ENCODE data around the gene KCNMB4. TPM values are rescaled to one million over a fixed set of nuclear protein-coding genes. Genes with fewer than 3 reads are reported as not detected.

The KCNMB4 gene
- total and polyA plus RNA-seq, 2 of the 4 experiments (the other 2 are of a cell fraction): 0.90 to 1.1 TPM

DNA sequence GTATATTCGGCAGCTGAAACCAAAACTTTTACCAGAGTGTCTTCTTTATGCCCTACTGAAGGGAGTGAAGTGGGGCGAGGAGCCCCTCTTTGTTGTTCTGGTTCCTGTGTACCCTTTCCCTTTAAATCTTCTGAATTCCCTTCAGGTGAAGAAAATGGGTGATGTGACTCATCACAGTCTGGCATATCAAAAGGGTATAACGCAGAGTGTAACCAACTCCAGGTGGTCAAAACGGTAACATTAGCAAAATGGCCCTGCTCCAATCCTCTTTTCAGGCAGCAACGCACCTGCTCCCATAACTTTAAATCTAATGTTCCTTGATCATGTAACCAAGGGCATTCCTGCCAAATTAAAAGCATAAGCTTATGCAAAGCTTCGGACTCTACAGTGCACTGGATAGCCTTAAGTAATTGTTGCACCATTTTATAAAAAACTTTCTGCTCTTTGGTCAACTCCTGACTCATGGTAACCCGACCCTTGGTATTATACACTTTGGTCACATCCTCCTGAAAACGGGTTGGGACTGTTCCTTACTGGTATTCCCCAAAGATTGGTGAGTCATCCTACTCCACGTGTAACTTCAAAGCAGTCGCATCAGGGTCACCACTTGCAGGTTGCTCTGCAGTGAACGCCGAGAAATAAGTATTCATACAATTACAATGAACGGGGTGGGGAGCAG is 83.1 kb downstream of the KCNMB4 start:
- intact Hi-C loops (cut with micrococcal nuclease) (no loop called here), dilution Hi-C loops (cut with HindIII; ENCODE audit: low sequenced_read_pairs, unreplicated experiment) (no loop called here), in situ Hi-C loops (cut with MboI; ENCODE audit: low sequenced_read_pairs) (no loop called here)
- no peak overlapping the region for H2BK120ac ChIP-seq (ENCODE audit: low read depth, low read length)
- BruUV-seq (replicated peaks): no TSS peak
- no peak overlapping the region for H3K4me3 ChIP-seq (ENCODE audit: insufficient read depth, low read depth, low read length)
- H3K79me1 ChIP-seq (ENCODE audit: low read depth in 1 of 2, low read length in 2 of 2): no peaks in the 10 kb centered on the region
- H4K91ac ChIP-seq (ENCODE audit: insufficient read depth, low read depth, low read length): no peak overlapping the region
- no peaks in the 10 kb centered on the region for H3K4me1 ChIP-seq (ENCODE audit: control insufficient read depth, insufficient read depth, low read length)
- H3K9me3 ChIP-seq (ENCODE audit: control insufficient read depth, insufficient read depth, low read length): no peaks in the 10 kb centered on the region; the same call in 1 of the 2 replicates
- no peak overlapping the region for H2BK15ac ChIP-seq (ENCODE audit: low read depth, low read length)
- no peak overlapping the region for H3K14ac ChIP-seq (replicated peaks; ENCODE audit: low read depth, low read length)
- no peaks in the 10 kb centered on the region for H3K9me1 ChIP-seq (ENCODE audit: insufficient read depth, low read length)
- DNase-seq (peak; percentile 10), ATAC-seq (ENCODE audit: low read depth) (no peak)
- WGBS, 2 experiments (ENCODE audit: extremely low coverage in 2 of 2, insufficient read length in 1 of 2): 53% methylated on average over 4 of the region's 13 CpGs; no CpG with 5 or more reads in 1 of the 2 experiments
- H3K27me3 ChIP-seq (ENCODE audit: control insufficient read depth, insufficient read depth, low read length): no peaks in the 10 kb centered on the region
- H3K4me2 ChIP-seq (ENCODE audit: low read depth, low read length): no peak overlapping the region
- H2BK5ac ChIP-seq (ENCODE audit: low read depth, low read length, poor library complexity, severe bottlenecking): no peak overlapping the region
- CTCF ChIA-PET: no interaction called here
- no peak overlapping the region for H4K5ac ChIP-seq (ENCODE audit: low read depth, low read length)
- H4K20me1 ChIP-seq (ENCODE audit: insufficient read depth, low read length): no peaks in the 10 kb centered on the region
- no peak overlapping the region for H3K18ac ChIP-seq (ENCODE audit: low read depth, low read length)
- H2AK5ac ChIP-seq (ENCODE audit: low read depth, low read length): no peak overlapping the region
- H2AFZ ChIP-seq (replicated peaks; ENCODE audit: low read length, poor library complexity): no peak overlapping the region
- H3K27ac ChIP-seq (ENCODE audit: insufficient read depth, low read length): no peak overlapping the region
- H3K36me3 ChIP-seq (ENCODE audit: control insufficient read depth, insufficient read depth, low read length): no peaks in the 10 kb centered on the region
- no peak overlapping the region for H2AK9ac ChIP-seq (replicated peaks; ENCODE audit: low read depth, low read length, poor library complexity)
- H4K8ac ChIP-seq (ENCODE audit: low read depth in 2 of 2, low read length in 2 of 2): no peak overlapping the region
- no peak overlapping the region for H3K23ac ChIP-seq (ENCODE audit: low read depth, low read length)
- no peak for TF ChIP-seq POLR2A (IDR thresholded peaks at IDR 0.05; ENCODE audit: low read depth, low read length)
- no peak for TF ChIP-seq CEBPB (IDR thresholded peaks at IDR 0.05; ENCODE audit: low read depth, low read length)
- TF ChIP-seq MAFK (IDR thresholded peaks at IDR 0.05; ENCODE audit: low read depth, low read length): no peak
- TF ChIP-seq BHLHE40 (IDR thresholded peaks at IDR 0.05; ENCODE audit: low read depth, low read length): no peak
- TF ChIP-seq RFX5 (IDR thresholded peaks at IDR 0.05; ENCODE audit: low read depth, low read length): no peak
- TF ChIP-seq MAZ (IDR thresholded peaks at IDR 0.05; ENCODE audit: borderline replicate concordance, low read depth, low read length): no peak
- TF ChIP-seq SMC3 (IDR thresholded peaks at IDR 0.05; ENCODE audit: low read depth, low read length): no peak
- TF ChIP-seq RCOR1 (IDR thresholded peaks at IDR 0.05; ENCODE audit: insufficient replicate concordance, low read length): no peak
- H3K9ac ChIP-seq (ENCODE audit: low read depth, low read length): no peak overlapping the region
- POLR2A ChIA-PET (ENCODE audit: unreplicated experiment): no interaction called here
- H3K4ac ChIP-seq (ENCODE audit: low read depth, low read length): no peak overlapping the region
- H3K56ac ChIP-seq (ENCODE audit: extremely low read depth, insufficient read depth, low read length): no peak overlapping the region
- H2BK20ac ChIP-seq (ENCODE audit: low read depth, low read length): no peak overlapping the region
